ENCODE measurements around the gene PPP1CA. TPM values are rescaled to one million over a fixed set of nuclear protein-coding genes. Genes with fewer than 3 reads are reported as not detected.

The PPP1CA gene
- polyA plus RNA-seq, 2 of the 4 experiments (the other 2 are of a cell fraction), result 174 to 208 TPM

DNA sequence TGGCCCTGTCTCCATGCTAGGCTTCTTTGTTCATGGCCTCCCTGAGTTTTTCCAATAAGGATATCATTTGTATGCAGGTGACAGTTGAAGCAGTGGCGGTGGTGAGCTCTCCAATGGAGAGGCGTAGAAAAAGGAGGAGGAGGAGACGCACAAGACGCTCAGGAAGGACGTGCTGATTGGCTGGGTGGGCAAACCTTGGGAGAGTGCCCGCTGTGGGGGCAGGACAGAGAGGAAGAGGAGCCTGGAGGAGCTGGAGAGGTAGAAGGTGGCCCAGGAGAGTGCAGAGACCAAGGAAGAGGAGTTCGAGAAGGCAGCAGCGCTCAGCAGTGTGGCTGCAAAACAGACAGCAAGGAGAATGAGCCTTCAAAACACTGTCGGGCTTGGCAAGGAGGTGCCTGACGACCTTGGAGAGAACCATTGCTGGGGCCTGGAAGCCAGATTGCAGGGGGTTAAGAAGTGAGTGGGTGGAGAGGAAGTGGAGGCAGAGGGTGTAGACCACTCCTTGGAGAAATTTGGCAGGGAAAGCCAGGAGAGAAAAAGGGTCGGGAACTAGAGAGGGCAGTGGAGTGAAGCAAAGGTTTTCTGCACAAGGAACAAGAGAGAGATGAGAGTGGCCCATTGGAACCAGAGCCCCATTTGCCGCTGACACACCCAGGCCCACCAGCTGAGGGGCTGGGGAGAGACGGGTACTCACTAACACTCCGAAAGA, 35.8 kb downstream of the PPP1CA start:
- peaks cover 80% of the 10 kb centered on the region for H3K4me1 ChIP-seq
- H3K9me3 ChIP-seq, result no peaks in the 10 kb centered on the region
- DNase-seq (ENCODE audit: low read depth in 1 of 2, low spot score in 1 of 2) (no peak), FAIRE-seq (no peak), ATAC-seq (no peak)
- CTCF ChIA-PET, result interaction anchor here (1.4 to 46.2 kb wide), 3 partner anchors 8 to 19 kb away, joined by 8 to 1913 read pairs (median 1913); partner anchors contain the start of genes CLCF1, POLD4, PPP1CA and RAD9A
- peak overlapping the region; percentile 95 to 100; a peak in 5 of 6 replicates for H3K27ac ChIP-seq
- WGBS (ENCODE audit: missing lambda C conversion rate), result 89% methylated on average over 14 of the region's 14 CpGs
- POLR2A ChIA-PET, result interaction anchor here (2.0 kb wide), 1 partner anchor 8 kb away, joined by 11 read pairs; the partner anchor contains the start of gene CLCF1
- TF ChIP-seq KDM5A (IDR thresholded peaks at IDR 0.05) (no peak), SREBF2 (IDR thresholded peaks at IDR 0.05) (no peak), RCOR1 (IDR thresholded peaks at IDR 0.05; ENCODE audit: low read depth, low read length) (no peak), GATA3 (IDR thresholded peaks at IDR 0.05; ENCODE audit: borderline replicate concordance) (no peak), RAD21 (conservative IDR thresholded peaks at IDR 0.05 in 1 of 2, IDR thresholded peaks at IDR 0.05 in 1 of 2) (no peak), EHF (CRISPR knock-in tag; IDR thresholded peaks at IDR 0.05) (no peak), MAFK (IDR thresholded peaks at IDR 0.05; ENCODE audit: partially characterized antibody) (no peak), NFE2L2 (conservative IDR thresholded peaks at IDR 0.05; ENCODE audit: low read length) (no peak), ESRRA (IDR thresholded peaks at IDR 0.05; ENCODE audit: borderline replicate concordance, low read length) (no peak), ZFP36 (IDR thresholded peaks at IDR 0.05; ENCODE audit: borderline replicate concordance, partially characterized antibody) (no peak), MAZ (IDR thresholded peaks at IDR 0.05; ENCODE audit: borderline replicate concordance, low read depth, low read length) (no peak), HDAC2 (IDR thresholded peaks at IDR 0.05) (no peak), JUNB (IDR thresholded peaks at IDR 0.05) (no peak), PHF8 (IDR thresholded peaks at IDR 0.05; ENCODE audit: borderline replicate concordance, low read depth) (no peak)
- TF ChIP-seq, protein P1, sequence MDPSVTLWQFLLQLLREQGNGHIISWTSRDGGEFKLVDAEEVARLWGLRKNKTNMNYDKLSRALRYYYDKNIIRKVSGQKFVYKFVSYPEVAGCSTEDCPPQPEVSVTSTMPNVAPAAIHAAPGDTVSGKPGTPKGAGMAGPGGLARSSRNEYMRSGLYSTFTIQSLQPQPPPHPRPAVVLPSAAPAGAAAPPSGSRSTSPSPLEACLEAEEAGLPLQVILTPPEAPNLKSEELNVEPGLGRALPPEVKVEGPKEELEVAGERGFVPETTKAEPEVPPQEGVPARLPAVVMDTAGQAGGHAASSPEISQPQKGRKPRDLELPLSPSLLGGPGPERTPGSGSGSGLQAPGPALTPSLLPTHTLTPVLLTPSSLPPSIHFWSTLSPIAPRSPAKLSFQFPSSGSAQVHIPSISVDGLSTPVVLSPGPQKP (IDR thresholded peaks at IDR 0.05; ENCODE audit: low read depth, low read length), result no peak
- TF ChIP-seq, protein P2, sequence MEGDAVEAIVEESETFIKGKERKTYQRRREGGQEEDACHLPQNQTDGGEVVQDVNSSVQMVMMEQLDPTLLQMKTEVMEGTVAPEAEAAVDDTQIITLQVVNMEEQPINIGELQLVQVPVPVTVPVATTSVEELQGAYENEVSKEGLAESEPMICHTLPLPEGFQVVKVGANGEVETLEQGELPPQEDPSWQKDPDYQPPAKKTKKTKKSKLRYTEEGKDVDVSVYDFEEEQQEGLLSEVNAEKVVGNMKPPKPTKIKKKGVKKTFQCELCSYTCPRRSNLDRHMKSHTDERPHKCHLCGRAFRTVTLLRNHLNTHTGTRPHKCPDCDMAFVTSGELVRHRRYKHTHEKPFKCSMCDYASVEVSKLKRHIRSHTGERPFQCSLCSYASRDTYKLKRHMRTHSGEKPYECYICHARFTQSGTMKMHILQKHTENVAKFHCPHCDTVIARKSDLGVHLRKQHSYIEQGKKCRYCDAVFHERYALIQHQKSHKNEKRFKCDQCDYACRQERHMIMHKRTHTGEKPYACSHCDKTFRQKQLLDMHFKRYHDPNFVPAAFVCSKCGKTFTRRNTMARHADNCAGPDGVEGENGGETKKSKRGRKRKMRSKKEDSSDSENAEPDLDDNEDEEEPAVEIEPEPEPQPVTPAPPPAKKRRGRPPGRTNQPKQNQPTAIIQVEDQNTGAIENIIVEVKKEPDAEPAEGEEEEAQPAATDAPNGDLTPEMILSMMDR (IDR thresholded peaks at IDR 0.05), result no peak
- TF ChIP-seq, protein P3, sequence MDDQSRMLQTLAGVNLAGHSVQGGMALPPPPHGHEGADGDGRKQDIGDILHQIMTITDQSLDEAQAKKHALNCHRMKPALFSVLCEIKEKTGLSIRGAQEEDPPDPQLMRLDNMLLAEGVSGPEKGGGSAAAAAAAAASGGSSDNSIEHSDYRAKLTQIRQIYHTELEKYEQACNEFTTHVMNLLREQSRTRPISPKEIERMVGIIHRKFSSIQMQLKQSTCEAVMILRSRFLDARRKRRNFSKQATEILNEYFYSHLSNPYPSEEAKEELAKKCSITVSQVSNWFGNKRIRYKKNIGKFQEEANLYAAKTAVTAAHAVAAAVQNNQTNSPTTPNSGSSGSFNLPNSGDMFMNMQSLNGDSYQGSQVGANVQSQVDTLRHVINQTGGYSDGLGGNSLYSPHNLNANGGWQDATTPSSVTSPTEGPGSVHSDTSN (IDR thresholded peaks at IDR 0.05), result no peak
- TF ChIP-seq, protein P4, sequence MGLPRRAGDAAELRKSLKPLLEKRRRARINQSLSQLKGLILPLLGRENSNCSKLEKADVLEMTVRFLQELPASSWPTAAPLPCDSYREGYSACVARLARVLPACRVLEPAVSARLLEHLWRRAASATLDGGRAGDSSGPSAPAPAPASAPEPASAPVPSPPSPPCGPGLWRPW (IDR thresholded peaks at IDR 0.05), result no peak
- H3K4me3 ChIP-seq, result no peak overlapping the region
- H3K4me2 ChIP-seq, result peak overlapping the region; percentile 95; the same call in 2 of the 3 replicates

DNA sequence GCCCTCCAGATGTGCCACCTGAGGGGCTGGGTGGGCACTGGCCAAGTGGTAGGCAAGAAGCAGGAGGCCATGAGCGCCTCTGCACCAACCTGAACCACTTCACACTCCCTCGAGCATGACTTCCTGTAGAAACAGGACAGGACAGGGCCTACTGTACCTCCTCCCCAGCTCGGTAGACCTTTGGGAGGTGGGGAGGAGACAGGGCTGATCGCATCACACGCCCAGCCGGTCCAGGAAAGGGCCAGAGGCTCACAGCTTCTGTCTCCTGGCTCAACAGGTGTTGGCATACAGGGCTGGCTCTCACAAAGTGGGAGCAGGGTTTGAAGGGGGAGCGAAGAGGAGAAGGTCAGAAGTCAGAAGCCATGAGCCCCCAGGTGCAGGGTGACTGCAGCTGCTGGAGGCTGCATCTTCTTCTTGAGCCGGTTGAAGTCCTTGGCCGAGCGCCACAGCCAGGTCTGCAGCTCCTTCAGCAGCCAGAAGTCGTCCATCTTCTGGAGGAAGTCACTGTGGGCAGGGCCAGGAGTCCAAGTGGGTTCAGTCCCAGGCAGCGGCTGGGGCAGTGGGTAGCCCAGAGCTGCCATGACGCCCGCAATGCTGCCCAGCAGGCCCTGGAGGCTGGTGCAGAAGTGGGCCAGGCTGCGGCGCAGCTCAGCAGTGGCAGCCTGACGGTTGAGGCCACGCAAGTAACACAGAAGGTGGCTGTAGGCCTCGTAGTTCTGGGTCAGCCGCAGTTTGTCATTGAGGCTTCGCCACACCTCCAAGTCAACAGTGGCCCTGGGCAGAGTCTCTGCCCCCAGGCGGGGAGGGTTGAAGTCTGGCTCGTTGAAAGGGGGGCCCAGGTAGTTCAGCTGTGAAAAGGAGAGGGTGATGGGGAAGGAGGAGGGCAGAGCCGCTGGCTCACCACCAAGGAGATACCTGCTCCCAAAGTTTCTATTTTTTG, 36.6 kb downstream of the PPP1CA start:
- CTCF ChIA-PET, result interaction anchor here (1.4 to 46.2 kb wide), 3 partner anchors 7 to 18 kb away, joined by 8 to 1913 read pairs (median 1913); partner anchors contain the start of genes CLCF1, POLD4, PPP1CA and RAD9A
- 93% methylated on average over 24 of the region's 24 CpGs for WGBS (ENCODE audit: missing lambda C conversion rate)
- TF ChIP-seq, protein P2 (IDR thresholded peaks at IDR 0.05), result no peak
- no peak for TF ChIP-seq RAD21 (conservative IDR thresholded peaks at IDR 0.05 in 1 of 2, IDR thresholded peaks at IDR 0.05 in 1 of 2)
- TF ChIP-seq, protein P5, sequence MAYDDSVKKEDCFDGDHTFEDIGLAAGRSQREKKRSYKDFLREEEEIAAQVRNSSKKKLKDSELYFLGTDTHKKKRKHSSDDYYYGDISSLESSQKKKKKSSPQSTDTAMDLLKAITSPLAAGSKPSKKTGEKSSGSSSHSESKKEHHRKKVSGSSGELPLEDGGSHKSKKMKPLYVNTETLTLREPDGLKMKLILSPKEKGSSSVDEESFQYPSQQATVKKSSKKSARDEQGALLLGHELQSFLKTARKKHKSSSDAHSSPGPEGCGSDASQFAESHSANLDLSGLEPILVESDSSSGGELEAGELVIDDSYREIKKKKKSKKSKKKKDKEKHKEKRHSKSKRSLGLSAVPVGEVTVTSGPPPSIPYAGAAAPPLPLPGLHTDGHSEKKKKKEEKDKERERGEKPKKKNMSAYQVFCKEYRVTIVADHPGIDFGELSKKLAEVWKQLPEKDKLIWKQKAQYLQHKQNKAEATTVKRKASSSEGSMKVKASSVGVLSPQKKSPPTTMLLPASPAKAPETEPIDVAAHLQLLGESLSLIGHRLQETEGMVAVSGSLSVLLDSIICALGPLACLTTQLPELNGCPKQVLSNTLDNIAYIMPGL (CRISPR knock-in tag; IDR thresholded peaks at IDR 0.05; ENCODE audit: borderline replicate concordance), result no peak
- no peak for TF ChIP-seq JUN (IDR thresholded peaks at IDR 0.05)
- TF ChIP-seq, protein P4 (IDR thresholded peaks at IDR 0.05), result no peak
- TF ChIP-seq EP300 (IDR thresholded peaks at IDR 0.05), result no peak
- TF ChIP-seq POLR2AphosphoS2 (conservative IDR thresholded peaks at IDR 0.05; ENCODE audit: low read length), result no peak
- TF ChIP-seq NPAS2 (CRISPR knock-in tag; IDR thresholded peaks at IDR 0.05; ENCODE audit: borderline replicate concordance), result no peak
- TF ChIP-seq SMC3 (IDR thresholded peaks at IDR 0.05), result no peak
- no peak for ATAC-seq
- no peaks in the 10 kb centered on the region for H3K9me3 ChIP-seq
- DNase-seq (ENCODE audit: low read depth in 1 of 2, low spot score in 1 of 2), result peak in 1 of 2 experiments; percentile 16
- H3K4me3 ChIP-seq, result no peak overlapping the region
- peaks cover 74% of the 10 kb centered on the region for H3K4me1 ChIP-seq
- POLR2A ChIA-PET, result interaction anchor here (2.0 kb wide), 1 partner anchor 9 kb away, joined by 11 read pairs; the partner anchor contains the start of gene CLCF1
- no peak for FAIRE-seq
- H3K4me2 ChIP-seq, result no peak overlapping the region
- H3K27ac ChIP-seq, result peak overlapping the region in 1 of 2 experiments; percentile 100; a peak in 4 of 6 replicates
